GM13977 (cell line): ENCODE measurements around the gene IGF1R.
"Not testable (repeated sequence)": the region's sequence is repeated elsewhere in the genome, so short reads cannot be mapped to it uniquely, and the experiment has no call there.

ENCODE experiments used
- DNase-seq: peaks from one replicate; pipeline ENCODE4 v3.0.0; 2012; ENCODE audit warnings: low spot score
- CTCF ChIP-seq: IDR thresholded peaks from 2 replicates; pipeline ENCODE4 v1.5.1; 2012; ENCODE audit warnings: mild to moderate bottlenecking, control low read depth; ENCODE audit not compliant: insufficient read depth; ENCODE audit errors: extremely low read depth, missing control alignments
- in situ Hi-C: fragments of 300-500 bp; cut with MboI; formaldehyde crosslinking; loops from one replicate; pipeline ENCODE4 v1.12.0; 2022; ENCODE audit warnings: low sequenced_read_pairs, low pct_unique_long_range_greater_than_20kb, mixed read lengths, inconsistent platforms; ENCODE audit not compliant: unreplicated experiment

IGF1R gene

GRCh38 chr15:98958918-98959639, 310.7 kb downstream of the IGF1R start:
- DNase-seq, result no peak
- TF ChIP-seq CTCF, result no peak
- in situ Hi-C loops, result no loop called here

GRCh38 chr15:98959640-98960007, 311.3 kb downstream of the IGF1R start:
- no peak for TF ChIP-seq CTCF
- DNase-seq, result no peak
- in situ Hi-C loops, result no loop called here

GRCh38 chr15:98960555-98961050, 312.3 kb downstream of the IGF1R start:
- no peak for TF ChIP-seq CTCF
- in situ Hi-C loops, result no loop called here

GRCh38 chr15:98963444-98963843, 315.1 kb downstream of the IGF1R start:
- no peak for DNase-seq
- in situ Hi-C loops, result no loop called here
- TF ChIP-seq CTCF, result no peak

More at GRCh38 chr15:98960555-98961050, 312.3 kb downstream of the IGF1R start:
- DNase-seq, result no peak

GRCh38 chr15:98964466-98965133, 316.3 kb downstream of the IGF1R start:
- TF ChIP-seq CTCF, result no peak
- in situ Hi-C loops, result no loop called here
- DNase-seq, result no peak

GRCh38 chr15:98965134-98965491, 316.8 kb downstream of the IGF1R start:
- in situ Hi-C loops, DNase-seq: not testable (repeated sequence)

GRCh38 chr15:98965597-98965996, 317.3 kb downstream of the IGF1R start:
- TF ChIP-seq CTCF, result no peak
- in situ Hi-C loops, result no loop called here
- DNase-seq, result no peak
